Stimulated activated CD8-positive, alpha-beta memory T cell treated with anti-CD3 and anti-CD28 coated beads, Interleukin-4, amount 100 ng/mL, for 4 hours (primary cell): ENCODE results near the gene RPLP2.

Experiments
- DNase-seq, 2 donors: peaks; one replicate each; pipeline ENCODE4 v3.0.0-alpha.2; 2020; ENCODE audit warnings: low read depth in 2 of 2, low spot score in 1 of 2

Gene RPLP2

DNA sequence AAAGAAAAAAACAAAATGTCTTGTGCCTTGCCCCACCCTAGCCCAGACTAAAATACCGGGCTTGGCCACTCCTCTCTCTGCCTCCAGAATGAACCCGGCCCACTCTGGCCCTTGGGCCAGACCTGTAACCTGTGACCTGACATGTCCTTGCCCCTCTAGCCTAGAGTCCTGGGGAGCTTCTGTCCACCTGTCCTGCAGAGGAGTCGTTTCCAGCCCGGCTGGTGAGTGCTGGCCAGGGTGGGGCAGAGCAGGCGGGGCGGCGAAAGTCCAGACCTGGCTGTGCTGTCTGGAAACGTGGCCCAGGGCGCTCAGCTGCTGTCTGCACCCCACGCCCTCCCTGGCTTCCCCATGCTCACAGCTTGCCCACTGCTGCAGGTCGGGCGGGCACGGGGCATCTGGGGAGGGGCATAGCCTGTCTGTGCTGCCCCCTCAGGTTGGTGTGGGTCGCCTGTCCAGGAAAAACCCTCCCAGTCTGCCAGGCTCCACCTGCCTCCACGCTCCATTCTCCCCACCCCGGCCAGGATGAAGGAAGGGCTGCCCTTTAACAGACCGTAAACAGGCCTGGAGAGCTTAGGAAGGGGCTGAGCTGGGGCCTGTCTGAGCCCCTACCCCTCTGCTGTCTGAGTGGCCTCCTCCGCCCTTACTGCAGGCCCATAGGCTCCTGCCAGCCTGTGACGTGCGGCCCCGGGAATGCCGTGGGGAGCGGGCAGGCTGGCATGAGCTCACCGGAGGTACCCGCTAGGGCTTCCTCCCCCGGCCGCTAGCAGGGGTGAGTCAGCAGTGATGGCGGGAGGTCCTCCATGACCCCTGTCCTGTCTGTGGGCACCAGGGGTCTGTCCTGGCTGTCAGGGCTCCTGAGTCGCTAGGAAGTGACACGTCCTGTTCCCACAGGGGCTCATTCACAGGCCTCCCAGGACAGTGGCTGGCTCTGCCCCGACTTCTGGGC is 24.9 kb downstream of the RPLP2 start:
- no peak for DNase-seq

DNA sequence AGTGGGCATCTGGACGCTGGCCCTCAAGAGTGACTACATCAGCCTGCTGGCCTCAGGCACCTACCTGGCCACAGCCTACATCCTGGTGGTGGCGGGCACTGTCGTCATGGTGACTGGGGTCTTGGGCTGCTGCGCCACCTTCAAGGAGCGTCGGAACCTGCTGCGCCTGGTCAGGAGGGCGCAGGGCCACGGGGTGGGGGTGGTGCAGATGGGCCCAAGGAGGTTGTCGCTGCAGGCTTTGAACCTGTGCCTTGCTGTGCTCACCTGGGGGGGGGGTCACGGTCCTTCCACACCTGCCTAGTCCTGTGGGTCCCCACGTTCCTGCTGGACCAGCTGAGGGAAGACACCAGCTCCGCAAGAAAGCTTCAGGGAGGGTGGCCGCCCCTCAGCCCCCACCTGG is 26.5 kb downstream of the RPLP2 start:
- no peak for DNase-seq

DNA sequence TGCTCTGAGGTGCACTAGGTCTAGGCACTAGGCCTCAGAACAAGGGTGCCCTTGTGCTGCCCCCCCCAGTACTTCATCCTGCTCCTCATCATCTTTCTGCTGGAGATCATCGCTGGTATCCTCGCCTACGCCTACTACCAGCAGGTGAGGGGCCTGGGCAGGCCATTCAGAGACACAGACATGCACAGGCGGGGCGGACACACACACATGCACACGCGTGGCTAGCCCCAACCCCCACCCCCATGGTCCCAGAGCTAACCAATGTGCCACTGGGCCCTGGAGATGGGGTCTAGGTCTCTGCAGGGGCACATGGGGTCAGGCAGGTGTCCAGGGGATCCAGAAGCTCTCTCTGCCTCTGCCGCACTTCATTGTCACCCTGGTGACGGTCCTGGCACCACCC is 26.9 kb downstream of the RPLP2 start:
- DNase-seq, result no peak

DNA sequence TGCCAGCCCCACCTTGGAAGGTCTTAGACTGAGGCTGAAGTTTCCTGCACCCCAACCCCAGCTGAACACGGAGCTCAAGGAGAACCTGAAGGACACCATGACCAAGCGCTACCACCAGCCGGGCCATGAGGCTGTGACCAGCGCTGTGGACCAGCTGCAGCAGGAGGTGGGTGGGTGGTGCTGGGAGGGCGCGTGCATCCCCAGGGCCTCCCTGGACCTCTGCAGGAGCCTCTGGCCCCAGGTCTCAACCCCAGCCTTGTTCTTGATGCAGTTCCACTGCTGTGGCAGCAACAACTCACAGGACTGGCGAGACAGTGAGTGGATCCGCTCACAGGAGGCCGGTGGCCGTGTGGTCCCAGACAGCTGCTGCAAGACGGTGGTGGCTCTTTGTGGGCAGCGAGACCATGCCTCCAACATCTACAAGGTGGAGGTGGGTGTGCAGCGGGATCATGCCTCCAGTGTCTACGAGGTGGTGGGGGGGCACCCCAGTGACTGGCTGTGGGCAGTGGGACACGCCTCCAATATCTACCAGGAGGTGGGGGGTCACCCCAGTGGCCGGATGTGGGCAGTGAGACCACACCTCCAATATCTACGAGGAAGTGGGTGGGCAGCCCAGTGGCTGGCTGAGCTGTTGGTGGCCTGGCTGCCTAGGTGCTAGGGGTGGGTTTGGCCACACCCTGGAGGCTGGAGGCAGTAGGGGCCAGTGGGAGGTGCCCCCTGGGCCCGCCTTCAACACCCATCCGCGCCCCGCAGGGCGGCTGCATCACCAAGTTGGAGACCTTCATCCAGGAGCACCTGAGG is 27.6 kb downstream of the RPLP2 start:
- DNase-seq, result no peak

DNA sequence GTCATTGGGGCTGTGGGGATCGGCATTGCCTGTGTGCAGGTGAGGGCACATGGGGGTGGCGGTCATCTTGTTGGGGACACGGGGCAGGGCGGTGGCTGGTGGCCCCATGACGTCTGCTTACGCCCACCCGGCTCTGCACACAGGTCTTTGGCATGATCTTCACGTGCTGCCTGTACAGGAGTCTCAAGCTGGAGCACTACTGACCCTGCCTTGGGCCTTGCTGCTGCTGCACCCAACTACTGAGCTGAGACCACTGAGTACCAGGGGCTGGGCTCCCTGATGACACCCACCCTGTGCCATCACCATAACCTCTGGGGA is 28.2 kb downstream of the RPLP2 start:
- DNase-seq, result no peak

DNA sequence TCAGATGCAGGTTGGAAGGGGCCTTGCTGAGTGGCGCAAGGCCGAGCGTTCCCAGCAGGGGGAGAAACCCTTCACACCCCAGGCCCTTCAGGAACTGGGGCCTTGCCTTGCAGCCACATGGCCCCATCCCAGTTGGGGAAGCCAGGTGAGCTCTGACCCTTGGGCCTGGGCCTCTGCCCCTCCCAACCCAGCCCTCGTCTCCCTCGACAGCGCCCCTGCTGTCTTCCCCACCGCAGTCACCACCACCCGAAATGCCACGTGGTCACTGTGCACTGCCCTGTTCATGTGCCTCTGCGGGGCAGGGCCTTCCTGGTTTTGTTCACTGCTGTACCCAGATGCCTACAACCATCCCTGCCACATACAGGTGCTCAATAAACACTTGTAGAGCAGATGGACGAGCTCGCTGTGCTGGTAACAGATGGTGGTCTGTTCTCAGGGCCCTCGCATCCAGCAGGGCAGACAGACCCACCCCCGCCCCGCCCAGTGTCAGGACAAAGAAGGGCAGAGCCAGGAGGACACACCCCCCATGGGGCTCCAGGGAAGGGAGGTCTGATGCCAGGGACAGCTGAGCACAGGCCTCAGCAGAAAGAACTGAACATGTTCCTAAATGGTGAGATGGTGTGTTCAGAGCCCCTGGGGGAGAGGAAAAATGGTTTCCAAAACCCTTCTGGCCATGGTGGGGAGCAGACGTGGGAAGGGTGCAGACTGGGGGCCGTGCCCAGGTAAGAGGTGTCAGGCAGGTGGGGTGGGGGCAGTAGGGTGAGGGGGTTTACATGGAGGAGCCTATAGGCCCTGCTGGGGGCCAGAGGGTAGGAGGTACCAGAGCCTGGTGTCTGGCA is 28.9 kb downstream of the RPLP2 start:
- DNase-seq, result no peak

DNA sequence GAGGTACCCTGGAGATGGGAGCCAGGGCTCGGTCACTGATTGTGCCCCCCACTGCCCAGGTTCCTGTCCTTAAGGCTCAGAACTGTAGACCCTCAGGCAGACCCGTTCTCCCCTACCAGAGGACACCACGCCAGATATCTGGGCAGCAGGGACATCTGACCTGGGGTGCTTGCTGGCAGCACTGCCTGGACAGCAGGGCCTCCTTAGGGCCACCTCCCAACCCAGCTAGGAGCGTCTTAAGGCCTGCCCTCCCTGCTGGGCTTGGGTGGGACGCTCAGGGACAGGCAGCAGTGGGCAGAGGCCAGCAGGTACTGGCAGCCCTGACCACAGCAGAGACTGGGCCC is 29.5 kb downstream of the RPLP2 start:
- no peak for DNase-seq

DNA sequence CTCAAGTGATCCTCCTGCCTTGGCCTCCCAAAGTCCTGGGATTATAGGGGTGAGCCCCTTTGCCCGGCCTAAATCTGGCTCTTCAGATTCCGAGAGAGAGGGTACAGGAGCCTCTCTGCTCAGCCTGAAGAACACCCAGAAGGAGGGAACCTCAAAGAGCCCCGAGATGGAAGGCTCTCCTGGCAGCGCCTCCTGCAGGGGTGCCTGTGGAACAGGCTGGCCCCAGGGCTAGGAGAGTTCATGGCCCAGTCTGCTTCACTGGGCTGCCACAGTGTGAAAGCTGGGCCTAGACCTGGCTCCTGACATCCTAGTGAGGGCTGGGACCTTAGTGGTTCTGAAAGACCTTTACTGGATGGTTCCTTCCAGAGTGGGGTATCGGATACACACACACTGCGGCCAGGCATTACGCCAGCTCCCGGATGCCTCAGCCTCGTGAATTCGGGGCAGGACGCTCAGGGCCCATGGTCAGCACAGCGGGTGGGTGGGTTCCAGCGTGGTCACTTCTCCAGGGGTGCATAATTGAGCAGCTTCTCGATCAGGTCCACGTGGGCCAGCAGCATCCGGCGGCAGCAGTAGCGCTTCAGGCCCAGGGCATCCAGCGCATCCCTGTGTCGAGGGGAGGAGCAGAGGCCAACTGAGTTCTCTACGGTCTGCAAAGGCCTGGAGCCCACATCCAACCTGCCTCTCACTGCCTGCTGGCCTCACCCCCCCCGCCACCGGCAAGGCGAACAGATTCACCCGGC is 30.3 kb downstream of the RPLP2 start:
- DNase-seq, result no peak

DNA sequence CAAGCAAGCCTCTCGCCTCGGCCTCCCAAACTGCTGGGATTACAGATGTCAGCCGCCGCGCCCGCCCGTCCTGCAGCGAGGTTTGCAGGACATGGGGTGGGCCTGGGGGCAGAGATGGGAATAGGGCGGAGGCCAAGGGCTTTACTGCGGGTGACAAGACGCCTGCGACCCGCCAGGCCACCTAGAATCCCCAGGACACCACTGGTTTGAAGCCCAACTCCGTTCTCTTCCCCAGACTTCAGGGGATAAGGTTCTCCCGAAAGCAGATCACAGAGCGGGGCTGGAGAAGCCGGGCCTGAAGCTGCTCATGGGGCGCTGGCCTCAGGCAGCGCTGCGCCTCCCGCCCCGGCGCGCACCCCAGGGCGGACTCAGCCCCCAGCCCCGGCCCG is 32.2 kb downstream of the RPLP2 start:
- no peak for DNase-seq

DNA sequence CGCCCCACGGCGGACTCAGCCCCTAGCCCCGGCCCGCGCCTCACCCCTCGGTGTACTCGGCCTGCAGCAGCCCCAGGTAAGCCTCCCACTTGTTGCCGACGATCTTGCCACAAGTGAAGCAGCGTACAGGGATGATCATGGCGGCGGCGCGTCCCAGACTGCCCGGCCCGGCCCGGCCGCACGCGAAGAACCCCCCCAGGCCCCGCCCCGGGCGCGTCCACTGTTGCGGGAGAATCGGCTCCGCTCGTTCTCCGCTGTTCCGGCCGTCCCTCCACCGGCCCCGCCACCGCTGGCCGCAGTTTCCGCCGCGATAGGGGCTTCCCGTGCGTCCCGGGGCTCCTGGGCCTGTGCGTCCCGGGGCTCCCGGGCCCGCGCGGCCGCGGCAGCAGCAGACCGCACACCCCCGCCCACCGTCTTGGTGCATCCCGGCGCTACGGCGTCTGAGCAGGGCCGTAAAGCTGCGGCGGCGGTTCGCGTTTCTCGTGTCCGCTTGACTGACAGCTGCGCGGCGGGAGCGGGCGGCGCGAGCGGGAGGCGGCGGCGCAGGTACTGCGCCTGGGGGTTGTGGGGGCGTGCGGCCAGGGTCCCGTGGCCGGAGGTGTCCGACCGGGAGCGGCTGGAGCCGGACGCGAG is 32.7 kb downstream of the RPLP2 start, which contains the start of the genes POLR2L and TSPAN4:
Gene POLR2L, minus strand, starts transcription at position 160 of the 633 bp plus-strand sequence. Its CDS starts 21 bp downstream, at position 139.
Gene TSPAN4, plus strand, starts transcription at position 483 of the 633 bp plus-strand sequence. CDS start 7,453 bp downstream, outside the sequence.
- peak; percentile 70 to 73 for DNase-seq

DNA sequence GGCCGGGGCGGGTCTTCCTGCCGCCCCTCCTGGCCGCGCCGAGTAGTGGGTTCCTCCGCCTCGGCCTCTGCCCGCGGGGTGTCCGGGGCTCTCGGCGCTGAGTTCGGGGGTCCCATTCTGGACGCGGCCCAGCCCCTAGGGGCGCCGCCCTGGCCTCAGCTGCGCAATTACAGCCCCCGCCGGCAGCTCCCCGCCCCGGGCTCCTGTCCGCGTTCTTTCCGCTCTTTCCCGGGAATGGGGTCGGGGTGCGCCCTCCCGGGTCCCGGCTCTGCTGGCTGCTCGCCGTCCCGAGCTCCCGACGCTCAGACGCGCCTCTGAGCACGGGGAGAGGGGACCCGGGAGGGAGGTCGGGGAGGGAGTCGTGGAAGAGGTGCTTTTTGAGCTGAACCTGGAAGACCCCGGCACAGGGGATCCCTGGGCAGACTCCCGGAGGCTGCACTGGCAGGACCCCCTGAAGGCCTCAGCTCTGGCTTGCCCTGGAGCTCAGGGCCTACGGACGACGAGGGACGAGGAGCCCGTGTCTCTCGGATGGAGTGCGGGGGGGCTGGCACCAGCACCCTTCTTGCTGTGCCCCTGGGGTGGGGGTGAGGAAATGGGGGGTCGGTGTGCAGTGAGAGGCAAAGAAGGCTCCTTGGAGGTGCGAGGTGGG is 33.4 kb downstream of the RPLP2 start:
- no peak for DNase-seq

DNA sequence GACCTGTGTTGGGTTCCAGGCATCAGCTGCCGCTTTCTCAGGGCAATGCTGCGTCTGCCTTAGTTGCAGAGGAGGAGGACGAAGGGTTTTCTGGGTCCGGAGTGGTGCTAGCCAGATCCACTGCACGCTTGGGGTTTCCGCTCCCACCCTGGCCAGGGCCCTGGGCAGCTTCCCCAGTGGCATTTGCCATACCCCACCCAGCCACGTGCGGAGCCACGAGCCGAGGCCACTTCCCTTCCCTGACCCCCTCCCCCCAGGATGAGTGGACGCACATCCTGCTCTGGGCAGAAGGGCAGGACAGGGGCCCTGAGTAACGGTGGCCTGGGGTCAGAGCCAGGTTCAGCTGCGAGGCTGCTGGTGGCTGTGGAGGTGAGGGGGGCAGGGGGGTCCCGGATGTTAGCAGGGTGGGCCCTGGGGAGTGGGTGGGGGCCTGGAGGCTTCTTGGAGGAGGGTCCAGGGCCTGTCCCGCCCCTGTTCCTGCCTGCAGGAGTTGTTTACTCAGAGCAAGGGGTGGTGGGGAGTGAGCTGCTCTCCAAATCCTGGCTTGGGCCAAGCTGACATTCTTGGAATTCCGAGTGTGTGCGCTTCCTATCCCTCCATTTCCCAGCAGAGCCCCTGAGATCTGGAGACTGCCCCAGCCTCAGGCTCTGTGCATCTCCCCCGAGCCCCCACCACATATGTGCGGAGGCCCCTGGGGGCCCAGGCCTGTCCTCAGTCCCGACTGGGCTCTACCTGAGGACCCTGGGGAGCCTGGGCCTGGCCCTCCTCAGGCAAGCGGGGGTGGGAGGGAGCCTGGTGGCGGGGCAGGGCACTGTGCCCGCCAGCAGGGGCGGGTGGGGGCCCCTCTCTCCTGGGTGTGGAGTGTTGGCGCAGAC is 34.3 kb downstream of the RPLP2 start:
- no peak for DNase-seq

DNA sequence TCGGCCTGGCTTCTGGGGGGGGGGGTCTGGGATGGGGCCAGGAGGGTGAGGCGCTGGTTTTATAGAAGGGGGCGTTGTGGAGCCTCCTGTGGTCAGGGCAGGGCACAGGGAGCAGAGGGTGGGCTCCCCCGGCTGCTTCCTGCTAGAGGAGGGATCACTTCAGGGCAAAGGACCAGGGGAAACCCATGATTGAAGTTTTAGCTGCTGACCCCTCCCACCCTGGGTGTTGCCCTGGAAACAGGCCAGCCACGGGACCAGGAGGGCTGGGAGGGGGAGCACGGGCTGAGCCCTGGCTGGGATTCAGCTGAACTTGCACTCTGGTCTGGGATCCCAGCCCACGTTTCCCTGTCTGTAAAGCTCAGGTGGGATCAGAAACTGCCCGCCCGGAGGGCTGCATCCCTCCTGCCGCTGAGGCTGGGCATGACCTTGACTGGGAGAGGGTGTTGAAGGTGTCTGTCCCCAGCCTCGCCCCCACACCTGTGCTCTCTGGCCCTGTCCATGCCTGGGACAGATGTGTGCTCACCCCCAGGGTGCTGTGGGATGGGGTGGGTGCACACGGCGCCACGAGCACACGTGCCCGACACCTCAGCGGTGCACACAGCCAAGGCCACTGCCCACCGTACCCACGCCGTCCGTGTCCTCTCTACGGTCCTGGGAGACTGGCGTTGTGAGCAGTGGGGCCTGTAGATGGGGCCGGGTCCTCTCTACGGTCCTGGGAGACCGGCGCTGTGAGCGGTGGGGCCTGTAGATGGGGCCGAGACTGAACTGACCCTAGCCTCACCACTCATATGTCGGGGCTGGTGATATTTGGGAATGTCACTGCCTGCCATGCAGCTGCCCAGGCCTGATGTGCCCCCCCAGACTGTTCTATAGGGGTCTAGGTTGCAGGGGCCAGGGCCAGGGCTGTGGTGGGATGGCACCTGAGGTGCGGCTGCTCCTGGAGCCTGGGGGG is 35.2 kb downstream of the RPLP2 start:
- DNase-seq, result no peak

DNA sequence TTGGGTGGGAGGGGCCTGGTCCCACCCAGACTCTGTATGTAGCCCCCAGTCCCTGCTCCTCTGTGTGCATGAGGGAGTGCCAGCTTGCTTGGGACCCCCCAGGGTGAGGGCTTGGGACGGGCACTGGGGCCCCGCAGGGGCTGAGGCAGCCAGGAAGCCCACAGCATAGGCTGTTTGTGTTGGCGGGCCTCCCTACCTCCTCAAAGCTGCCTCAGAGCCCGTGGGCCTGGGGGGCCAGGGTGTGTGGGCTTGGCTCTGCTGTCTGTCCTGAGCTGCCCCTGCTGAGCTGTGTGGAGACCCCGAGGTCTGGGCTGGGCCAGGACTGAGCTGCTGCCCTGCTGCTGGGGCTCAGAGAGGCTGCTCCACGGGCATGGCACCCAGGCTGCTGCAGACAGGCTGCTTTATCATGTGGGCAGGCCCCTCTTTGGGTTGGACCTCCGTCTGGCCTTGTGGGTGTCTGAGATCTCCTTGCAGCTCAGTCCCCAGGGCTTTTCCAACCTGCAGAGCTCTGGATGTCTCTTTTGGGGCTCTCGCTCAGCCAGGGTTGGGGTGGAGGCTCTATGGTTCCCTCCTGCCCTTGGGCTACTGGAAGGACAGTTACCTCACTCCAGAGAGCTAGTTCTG is 36.2 kb downstream of the RPLP2 start:
- no peak for DNase-seq

DNA sequence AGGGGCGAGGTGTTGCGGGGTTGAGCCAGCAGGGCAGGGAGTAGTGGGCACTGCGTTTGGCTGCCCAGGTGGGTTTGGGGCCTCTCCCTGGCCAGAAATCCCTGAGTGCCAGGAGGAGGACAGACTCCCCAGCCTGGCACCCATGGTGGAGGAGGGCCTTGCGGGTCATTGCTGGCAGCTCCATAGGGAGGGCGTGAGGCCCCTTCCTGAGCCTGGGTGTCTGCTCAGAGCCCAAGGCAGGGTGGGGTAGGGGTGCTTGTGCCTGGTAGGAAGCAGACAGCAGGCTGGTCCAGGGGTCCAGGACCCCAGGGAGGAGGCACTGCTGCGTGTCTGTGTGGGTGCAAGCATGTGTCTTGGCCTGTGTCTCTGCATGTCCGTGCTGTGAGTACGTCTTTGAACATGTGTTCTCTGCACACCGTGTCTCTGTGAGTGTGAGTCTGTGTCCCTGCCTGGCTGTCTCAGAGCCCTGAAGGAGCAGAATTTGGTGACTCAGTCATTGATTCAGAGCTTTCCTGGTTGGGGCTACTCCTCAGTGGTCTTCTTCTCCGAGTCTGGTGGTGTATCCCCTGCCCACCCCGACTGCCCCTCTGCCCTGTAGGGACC is 36.8 kb downstream of the RPLP2 start:
- no peak for DNase-seq

DNA sequence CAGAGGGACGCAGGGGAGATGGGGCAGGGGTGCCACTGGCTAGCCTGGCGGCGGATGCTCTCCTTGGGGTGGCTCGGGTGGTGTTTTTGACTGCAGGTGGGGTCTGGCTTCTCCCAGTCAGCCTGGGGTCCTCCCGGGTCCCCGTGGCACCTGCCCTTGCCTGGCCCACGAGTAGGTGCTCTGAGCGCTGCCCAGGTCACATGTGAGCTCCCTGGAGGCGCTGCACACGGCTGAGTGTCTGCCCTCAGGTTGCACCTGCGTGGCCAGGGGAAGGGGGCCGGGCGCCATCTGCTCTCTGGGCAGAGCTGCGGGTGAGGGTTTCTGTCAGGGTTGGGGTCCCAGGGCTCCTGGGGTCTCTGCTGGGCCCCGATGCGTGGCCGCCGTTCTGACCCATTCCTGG is 38.1 kb downstream of the RPLP2 start:
- no peak for DNase-seq
